HG03066 (cell line): ENCODE results near the gene SRSF7.
"Not testable (repeated sequence)": the region's sequence is repeated elsewhere in the genome, so short reads cannot be mapped to it uniquely, and the experiment has no call there.

Source experiments
- ATAC-seq: cut with Tn5 transposase; IDR thresholded peaks from one replicate; pipeline ENCODE4 v1.9.1; 2021; ENCODE audit warnings: low read depth; ENCODE audit not compliant: unreplicated experiment

Gene SRSF7

GRCh38 chr2:38755891-38756290 is 4.7 kb upstream of the SRSF7 start:
- not testable (repeated sequence) for ATAC-seq

GRCh38 chr2:38754506-38754905 is 3.3 kb upstream of the SRSF7 start:
- ATAC-seq: no peak

GRCh38 chr2:38754049-38754448 is 2.9 kb upstream of the SRSF7 start:
- ATAC-seq: no peak

GRCh38 chr2:38751596-38752410 is 642 bp upstream of the SRSF7 start:
- ATAC-seq: no peak

GRCh38 chr2:38750011-38750890 is 910 bp downstream of the SRSF7 start:
- ATAC-seq: no peak

GRCh38 chr2:38748943-38749804 is 2.0 kb downstream of the SRSF7 start:
- no peak for ATAC-seq

- no peak for ATAC-seq
Measured at GRCh38 chr2:38748391-38748790, 2.8 kb downstream of the SRSF7 start.

GRCh38 chr2:38747819-38748218 is 3.3 kb downstream of the SRSF7 start:
- ATAC-seq: no peak

- no peak for ATAC-seq
Measured at GRCh38 chr2:38747007-38747424, 4.1 kb downstream of the SRSF7 start.

GRCh38 chr2:38745267-38745666 is 5.9 kb downstream of the SRSF7 start:
- no peak for ATAC-seq

- ATAC-seq: no peak
Measured at GRCh38 chr2:38744399-38744780, 6.8 kb downstream of the SRSF7 start.

- ATAC-seq: no peak
Measured at GRCh38 chr2:38743672-38744398, 7.3 kb downstream of the SRSF7 start.

- ATAC-seq: no peak
Measured at GRCh38 chr2:38742797-38743559, 8.2 kb downstream of the SRSF7 start.

- ATAC-seq: no peak
Measured at GRCh38 chr2:38740851-38741731, 10.1 kb downstream of the SRSF7 start.

GRCh38 chr2:38739524-38739923 is 11.6 kb downstream of the SRSF7 start:
- ATAC-seq: no peak

GRCh38 chr2:38737925-38738324 is 13.2 kb downstream of the SRSF7 start:
- ATAC-seq: no peak

GRCh38 chr2:38737000-38737698 is 14.0 kb downstream of the SRSF7 start:
- ATAC-seq: not testable (repeated sequence)

- no peak for ATAC-seq
Measured at GRCh38 chr2:38735999-38736320, 15.2 kb downstream of the SRSF7 start.
